CD4-positive, alpha-beta T cell treated with Interleukin-17A for 4 hours (primary cell): ENCODE data around the gene OSBP2.

Source experiments
- DNase-seq: peaks from one replicate; pipeline ENCODE4 v3.0.0-alpha.2; 2020; ENCODE audit warnings: mixed read lengths

Gene OSBP2

GRCh38 chr22:30856741-30857502 is 162.2 kb downstream of the OSBP2 start:
- DNase-seq, result no peak

- DNase-seq, result no peak
Measured at GRCh38 chr22:30857791-30858190, 163.1 kb downstream of the OSBP2 start.

GRCh38 chr22:30858976-30859713 is 164.5 kb downstream of the OSBP2 start:
- DNase-seq, result no peak

- no peak for DNase-seq
Measured at GRCh38 chr22:30859714-30860095, 165.0 kb downstream of the OSBP2 start.

GRCh38 chr22:30860176-30861105 is 165.8 kb downstream of the OSBP2 start:
- no peak for DNase-seq

- no peak for DNase-seq
Measured at GRCh38 chr22:30861131-30861530, 166.5 kb downstream of the OSBP2 start.

GRCh38 chr22:30861688-30862552 is 167.2 kb downstream of the OSBP2 start:
- no peak for DNase-seq

- DNase-seq, result no peak
Measured at GRCh38 chr22:30863081-30863833, 168.6 kb downstream of the OSBP2 start.

- DNase-seq, result no peak
Measured at GRCh38 chr22:30864441-30865420, 170.1 kb downstream of the OSBP2 start.

- no peak for DNase-seq
Measured at GRCh38 chr22:30865656-30866055, 171.0 kb downstream of the OSBP2 start.

GRCh38 chr22:30866216-30866615 is 171.5 kb downstream of the OSBP2 start:
- no peak for DNase-seq

- DNase-seq, result no peak
Measured at GRCh38 chr22:30866811-30867271, 172.2 kb downstream of the OSBP2 start.

GRCh38 chr22:30867746-30868662 is 173.3 kb downstream of the OSBP2 start:
- no peak for DNase-seq

GRCh38 chr22:30868663-30869385 is 174.2 kb downstream of the OSBP2 start:
- DNase-seq, result no peak

GRCh38 chr22:30869667-30870395 is 175.2 kb downstream of the OSBP2 start:
- DNase-seq, result no peak

- DNase-seq, result no peak
Measured at GRCh38 chr22:30870451-30871345, 176.0 kb downstream of the OSBP2 start.
